Measurements from ENCODE around the gene TMEM255B. TPM values are rescaled to one million over a fixed set of nuclear protein-coding genes. Genes with fewer than 3 reads are reported as not detected.
"Not testable (repeated sequence)": the region's sequence is repeated elsewhere in the genome, so short reads cannot be mapped to it uniquely, and the experiment has no call there.

TMEM255B gene
- total RNA-seq, 1 donor from 2014 or later: 2.7 TPM

DNA sequence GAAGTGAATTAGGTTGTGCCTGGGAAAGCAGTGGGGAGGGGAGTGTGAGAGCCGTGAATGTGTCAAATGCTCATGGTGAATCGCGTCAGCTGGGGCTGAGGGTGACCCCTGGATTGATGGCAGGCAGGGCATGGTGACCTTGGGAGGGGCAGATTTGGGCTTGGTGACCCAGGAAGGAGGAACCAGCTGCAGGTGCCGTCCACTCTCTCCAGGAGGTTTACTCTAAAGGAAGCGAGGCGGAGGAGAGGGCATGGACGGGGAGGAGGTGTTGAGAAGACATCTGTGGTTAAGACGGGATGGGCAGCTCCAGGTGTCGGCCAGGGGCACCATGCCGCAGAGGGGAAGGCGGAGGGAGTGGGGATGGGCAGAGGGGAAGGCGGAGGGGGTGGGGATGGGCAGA, 28.7 kb downstream of the TMEM255B start:
- no peak for DNase-seq

DNA sequence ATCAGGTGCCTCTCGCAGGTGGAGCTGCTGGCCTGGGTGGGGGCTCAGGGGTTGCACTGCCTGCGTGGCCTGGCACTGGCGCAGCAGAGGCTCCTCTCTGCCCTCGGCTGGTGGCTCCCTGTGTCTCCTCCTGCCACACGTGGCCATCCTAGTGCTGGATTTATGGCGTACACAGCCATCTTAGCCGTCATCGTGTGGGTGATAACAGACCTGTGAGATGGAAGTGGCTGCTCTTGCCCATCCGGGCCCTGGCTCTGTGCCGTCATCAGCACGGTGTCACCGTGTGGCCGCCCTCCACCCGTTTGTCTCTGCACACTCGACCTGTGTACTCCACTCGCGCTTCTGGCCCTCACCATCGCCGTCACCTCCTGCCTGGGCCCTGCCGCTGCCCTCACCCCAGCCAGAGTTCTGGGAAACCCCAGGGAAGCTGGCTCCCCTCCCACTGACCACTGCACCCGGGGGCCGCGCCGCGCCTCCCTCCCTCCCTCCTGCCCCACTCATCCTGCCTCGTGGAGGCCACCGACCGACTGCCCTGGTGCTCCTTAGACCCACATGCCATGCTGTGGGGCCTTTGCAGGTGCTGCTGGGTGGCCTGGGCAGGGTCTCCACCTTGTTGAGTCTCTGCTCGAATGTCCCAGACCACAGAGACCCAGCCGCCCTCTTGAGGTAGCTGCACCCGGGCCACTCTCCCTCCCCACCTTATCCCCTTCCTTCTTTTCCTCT, 29.5 kb downstream of the TMEM255B start:
- DNase-seq: no peak

DNA sequence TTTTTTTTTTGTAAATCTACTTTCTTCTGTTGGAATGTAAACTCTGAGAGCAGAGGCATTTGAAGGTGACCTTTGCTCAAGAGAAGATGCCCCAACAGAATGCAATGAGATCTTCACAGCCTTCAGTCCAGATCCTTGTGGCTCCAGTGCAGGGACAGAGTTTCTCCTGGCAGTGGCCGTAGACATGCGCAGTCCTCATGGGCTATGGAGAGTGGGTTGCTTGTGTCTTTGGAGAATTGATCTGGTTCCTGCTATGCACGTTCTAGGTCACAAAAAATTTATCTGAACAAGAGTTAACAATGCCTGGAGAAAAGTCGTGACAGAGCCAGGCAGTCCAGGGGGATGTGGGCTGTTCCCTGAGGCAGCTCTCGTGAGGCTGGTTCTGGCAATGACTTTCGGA, 30.1 kb downstream of the TMEM255B start:
- DNase-seq: no peak

DNA sequence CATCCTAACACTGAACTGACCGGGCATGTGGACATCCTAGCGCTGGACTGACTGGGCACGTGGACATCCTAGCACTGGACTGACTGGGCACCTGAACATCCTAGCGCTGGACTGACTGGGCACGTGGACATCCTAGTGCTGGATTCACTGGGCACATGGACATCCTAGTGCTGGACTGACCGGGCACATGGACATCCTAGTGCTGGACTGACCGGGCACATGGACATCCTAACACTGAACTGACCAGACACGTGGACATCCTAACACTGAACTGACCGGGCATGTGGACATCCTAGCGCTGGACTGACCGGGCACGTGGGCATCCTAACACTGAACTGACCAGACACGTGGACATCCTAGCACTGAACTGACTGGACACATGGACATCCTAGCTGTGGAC, 30.9 kb downstream of the TMEM255B start:
- DNase-seq: not testable (repeated sequence)

- no peak for DNase-seq
Measured at GRCh38 chr13:113791226-113791625, 32.2 kb downstream of the TMEM255B start.

DNA sequence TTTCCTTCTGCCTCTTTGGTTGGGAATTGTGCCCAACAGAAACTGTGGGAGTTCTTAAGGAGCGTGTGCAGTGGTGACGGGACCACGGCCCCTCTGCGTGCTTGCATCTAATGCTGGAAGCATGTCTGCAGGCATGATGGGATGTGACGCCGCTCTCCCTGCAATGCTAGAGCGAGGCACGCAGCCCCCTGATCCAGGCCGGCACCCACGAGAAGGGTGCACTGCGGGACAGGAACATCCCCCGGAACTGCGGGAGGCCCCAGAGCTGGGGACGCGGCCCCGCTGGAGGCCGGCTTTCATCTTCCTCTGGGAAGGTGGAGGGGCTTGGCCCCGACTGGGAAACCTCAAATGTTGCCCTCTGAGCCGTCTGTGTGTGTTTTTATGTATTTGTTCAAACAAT, 32.7 kb downstream of the TMEM255B start:
- no peak for DNase-seq

DNA sequence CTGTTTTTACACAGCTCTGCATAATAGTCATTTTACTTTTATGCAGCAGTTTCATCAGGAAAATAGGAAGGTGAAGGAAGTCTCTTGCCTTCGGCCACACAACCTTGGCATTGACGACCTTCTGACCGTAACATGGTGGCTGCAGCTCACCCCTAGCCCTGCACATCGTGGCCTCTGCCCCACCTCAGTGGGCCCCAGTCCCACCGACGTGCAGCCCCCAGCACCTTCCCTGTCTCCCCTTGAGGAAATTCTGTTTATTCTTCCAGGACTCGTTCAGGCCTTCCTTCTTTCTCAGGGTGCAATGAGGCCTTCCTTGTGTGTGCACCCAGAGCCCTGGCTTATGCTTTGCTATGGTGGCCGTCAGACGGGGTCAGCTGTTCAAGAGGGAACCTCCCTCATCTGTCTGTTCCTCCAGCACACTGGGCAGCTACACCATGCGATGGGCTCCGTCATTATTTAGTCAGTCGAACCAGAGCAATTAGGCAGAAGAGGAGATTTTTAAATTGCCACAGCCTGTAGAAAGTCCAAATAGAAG, 33.3 kb downstream of the TMEM255B start:
- DNase-seq: no peak

DNA sequence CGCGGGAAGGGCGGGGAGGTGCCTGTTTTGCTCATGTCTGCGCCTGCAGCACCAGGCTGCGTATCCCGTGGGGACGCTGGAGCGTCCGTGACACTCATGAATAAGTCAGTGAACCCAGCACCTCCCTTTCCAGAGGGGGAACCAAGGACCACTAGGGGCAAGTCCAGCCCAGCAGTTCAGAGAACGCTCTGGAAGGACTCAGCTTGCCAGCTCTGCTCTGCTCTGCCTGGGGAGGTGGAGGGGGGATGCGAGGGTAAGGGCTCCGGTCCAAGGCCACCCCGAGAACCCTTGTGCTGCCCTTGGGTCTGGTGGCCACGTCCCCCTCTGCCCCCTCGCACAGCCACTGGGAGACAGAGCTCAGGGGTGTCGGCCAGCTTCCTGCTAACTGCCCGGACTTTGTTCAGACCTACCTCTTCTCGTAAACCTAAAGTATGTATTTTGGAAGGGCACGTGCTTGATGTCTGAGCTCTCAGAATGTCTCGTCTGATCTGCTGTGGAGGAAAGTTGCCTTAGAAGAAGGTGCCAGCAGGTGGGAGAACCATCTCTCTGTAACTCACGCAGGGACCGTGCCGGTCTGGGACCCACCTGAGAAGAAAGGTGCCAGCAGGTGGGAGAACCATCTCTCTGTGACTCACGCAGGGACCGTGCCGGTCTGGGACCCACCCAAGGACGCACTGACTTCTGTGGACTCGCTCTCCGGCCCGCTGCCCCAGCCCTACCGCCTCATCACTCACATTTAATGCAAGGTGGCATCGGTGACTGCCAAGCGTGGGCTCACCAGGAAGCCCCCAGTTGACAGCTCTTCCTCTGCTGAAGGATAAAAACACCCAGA, 34.1 kb downstream of the TMEM255B start:
- DNase-seq: no peak

- DNase-seq: no peak
Measured at GRCh38 chr13:113793718-113794085, 34.7 kb downstream of the TMEM255B start.

GRCh38 chr13:113794086-113794485, 35.1 kb downstream of the TMEM255B start:
- no peak for DNase-seq

- DNase-seq: no peak
Measured at GRCh38 chr13:113794764-113795173, 35.7 kb downstream of the TMEM255B start.

DNA sequence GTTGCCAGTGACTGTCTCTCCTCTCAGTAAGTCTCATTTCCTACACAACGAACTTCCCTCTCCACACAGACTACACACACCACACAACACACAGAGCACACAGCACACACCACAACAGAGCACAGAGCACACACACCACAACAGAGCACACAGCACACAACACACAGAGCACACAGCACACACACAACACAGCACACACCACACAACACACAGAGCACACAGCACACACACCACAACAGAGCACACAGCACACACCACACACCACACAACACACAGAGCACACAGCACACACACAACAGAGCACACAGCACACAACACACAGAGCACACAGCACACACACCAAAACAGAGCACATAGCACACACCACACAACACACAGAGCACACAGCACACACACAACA, 36.3 kb downstream of the TMEM255B start:
- DNase-seq: not testable (repeated sequence)

DNA sequence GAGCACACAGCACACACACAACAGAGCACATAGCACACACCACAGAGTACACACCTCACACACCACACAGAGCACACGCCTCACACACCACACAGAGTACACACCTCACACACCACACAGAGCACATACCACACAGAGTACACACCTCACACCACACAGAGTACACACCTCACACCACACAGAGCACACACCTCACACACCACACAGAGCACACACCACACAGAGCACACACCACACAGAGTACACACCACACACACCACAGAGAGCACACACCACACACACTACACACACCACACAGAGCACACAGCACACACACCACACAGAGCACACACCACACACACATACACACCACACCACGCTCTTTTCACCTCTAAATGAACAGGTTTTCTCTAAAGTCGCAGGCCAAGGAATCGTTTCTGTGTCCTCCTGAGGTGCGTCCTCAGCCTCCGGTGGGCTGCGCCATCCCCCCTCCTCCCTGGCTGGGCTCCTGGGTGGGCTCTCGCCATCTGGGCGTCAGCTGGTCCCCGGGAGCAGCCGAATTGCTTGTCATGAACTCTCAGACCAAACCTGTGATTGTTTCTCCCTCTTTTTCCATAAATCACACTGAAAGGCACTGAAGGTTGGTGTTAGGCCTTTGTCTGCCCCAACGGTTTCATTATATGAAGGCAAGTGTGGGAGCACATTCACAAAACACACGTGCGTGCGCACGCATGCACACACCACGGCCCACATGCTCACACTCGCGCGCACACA, 37.4 kb downstream of the TMEM255B start:
- no peak for DNase-seq

DNA sequence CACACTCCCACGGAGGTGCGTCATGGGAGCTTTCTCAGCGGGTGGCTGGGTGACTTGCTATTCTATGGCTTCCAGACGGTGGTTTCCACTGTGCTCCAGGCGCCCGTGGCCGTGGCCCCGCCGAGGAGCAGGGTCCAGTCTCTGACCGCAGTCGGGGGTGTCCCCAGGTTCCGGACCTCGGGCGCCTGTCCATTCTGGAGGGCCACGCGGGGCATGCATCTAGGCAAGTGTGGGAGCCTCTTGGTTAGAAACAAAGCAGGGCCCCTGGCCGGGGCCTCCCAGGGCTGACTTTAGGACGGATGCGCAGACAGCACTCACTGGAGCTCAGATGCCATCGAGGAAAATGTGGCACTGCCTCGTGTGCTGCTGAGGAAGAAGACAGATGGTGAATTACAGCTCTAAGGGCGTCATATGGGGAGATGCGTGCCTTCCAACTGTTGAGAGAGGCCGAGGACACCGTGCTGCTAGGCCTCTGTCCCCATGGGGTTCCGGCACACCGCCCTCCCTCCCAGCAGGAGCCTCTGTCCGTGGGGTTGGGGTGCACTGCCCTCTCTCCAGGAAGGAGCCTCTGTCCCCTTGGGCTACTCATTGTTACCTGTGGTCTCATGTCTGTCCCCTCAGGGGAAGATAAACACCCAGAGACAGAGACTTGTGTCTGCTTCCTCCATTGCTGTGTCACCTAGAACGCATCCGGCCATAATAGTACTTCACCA, 38.1 kb downstream of the TMEM255B start:
- no peak for DNase-seq

GRCh38 chr13:113798200-113798811, 39.3 kb downstream of the TMEM255B start:
- no peak for DNase-seq

DNA sequence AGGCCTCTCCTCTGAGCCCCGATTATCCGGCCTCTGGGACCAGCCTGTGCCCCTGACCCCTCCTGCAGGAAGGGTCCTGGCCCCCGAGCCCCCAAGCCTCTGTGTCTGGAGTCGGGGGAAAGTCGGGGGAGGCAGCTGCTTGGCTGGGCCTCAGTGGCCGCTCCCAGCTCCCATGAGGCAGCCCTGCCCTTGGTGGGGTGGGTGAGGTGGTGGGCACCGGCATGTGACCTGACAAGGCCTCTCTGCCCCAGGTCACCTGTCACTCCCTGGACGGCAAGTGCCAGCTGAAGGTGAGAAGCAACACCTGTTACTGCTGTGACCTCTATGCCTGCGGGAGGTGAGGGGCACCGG, 41.5 kb downstream of the TMEM255B start:
- DNase-seq: no peak

GRCh38 chr13:113801289-113801961, 42.4 kb downstream of the TMEM255B start:
- DNase-seq: peak; percentile 48

DNA sequence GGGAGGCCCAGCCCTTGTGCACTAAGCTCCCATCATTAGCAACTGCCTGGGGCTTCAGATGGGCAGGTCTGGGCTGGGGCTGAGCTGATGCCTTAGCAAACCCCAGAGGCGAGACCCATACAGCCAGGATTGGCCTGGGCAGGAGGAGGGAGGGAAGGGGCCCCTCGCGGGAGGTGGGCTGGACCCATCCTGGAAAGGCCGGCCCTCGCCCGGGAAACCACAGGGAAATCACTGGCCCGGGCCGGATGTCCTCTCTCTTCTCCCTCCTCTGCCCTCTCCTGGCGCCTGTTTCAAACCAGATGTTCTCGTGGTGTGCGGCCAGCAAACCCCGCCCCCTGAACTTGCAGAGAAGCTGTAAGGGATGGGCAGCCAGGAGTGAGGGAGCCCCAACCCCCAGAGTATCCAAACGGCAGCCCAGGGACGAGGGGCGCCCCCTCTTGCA, 43.1 kb downstream of the TMEM255B start:
- peak; percentile 90 for DNase-seq

DNA sequence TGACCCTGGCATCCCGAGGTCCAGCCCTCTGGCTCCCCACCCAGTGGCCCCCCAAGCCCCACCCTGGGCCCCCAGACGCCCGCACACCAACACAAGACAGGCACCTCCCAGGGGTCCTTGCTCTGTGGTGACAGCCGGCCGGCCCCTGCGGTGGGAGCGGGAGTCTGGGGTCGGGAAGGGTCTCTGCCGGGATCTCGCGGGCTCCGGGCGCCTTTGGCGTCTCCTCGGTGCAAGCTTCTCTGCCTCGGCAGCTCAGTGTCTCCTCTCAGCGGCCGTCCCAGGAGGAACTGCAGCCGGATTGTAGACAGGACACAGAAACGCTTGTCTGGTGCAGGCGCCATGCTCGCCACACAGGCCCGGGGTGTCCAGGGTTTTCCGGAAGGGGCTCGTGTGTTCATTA, 43.7 kb downstream of the TMEM255B start:
- DNase-seq: no peak

DNA sequence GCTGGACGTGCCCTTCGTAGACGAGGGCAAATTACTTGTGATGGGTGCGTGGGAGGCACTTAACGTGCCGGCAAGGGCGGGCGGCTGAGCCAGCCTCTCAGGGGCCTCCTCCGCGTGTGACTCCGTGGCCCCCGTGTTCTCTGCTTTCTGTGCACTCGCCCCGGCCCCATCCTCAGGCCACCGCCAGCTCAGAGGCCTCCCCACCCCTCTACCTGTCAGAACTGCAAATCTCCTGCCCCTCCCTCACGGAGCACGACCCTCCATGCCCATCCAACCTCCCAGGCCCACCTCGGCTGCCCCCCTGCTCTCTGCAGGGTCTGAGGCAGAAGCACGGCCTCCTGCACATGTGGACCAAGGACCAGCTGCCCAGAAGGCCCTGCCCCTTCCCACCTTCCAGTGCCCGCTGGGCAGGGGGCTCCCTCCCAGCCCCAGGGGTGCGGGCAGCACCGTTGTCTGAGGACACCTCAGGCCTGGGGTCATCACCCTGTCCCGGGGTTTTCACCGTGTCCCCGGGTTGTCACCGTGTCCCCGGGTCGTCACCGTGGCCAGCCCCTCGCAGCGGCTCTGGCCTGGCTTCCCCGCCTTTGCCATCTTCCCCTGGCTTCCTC, 44.5 kb downstream of the TMEM255B start:
- DNase-seq: no peak

Measured in tongue (tissue), 2 donors.